DMS53 treated with DMSO at 0.1 percent for 48 hours (cell line): ENCODE results near the gene MRPS22.
A peak's percentile ranks its signal among the peaks of the same experiment; 100 is the strongest.

Source experiments
- DNase-seq: peaks from one replicate; lab custom pipeline; 2025; ENCODE audit not compliant: unreplicated experiment; lab: John Stamatoyannopoulos, UW

Gene MRPS22

DNA sequence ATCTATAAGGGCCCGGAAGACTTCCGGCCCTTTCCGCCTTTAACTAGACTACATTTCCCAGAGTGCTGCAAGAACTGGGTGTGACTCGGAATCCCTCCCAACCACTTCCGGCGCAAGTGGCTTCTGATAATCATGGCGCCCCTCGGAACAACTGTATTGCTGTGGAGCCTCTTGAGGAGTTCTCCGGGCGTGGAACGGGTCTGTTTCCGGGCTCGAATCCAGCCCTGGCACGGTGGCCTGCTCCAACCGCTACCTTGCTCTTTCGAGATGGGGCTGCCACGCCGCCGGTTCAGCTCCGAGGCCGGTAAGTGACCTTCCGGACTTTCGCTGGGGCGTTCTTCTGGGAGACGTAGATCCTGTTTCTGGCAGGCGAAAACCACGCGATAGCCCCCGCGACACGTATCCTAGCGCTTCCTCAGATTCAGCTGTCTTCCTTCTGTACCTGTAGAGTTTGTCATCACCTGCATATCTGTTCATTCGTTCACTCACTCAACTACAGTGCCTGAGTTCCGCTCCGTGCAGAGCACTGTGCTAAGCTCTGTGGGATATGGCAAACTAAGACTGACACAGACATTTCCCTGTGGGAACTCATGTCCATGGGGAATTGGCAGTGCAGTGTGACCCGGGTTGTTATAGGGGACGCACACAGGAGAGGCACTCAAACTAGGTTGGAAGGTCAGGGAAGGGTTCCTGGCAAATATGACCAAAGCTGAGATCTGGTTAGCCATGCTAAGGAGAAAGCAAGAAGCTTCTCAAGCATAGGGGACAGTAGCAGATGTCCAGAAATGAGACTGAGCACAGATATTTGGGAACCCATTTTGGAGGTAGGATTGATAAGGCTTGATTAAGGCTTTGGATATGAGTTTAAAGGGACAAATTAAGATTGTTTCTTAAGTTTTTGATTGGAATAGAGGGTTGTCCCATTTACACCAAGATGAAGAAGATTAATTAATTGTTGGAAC, at the start of gene MRPS22:
Gene MRPS22, plus strand, starts transcription at position 126 of the 962 bp plus-strand sequence. Its CDS starts 7 bp downstream, at position 133.
- DNase-seq = peak; percentile 73

- DNase-seq = no peak
Observed at GRCh38 chr3:139295040-139295439, 48.8 kb upstream of the MRPS22 start.

GRCh38 chr3:139296141-139296718, 47.6 kb upstream of the MRPS22 start:
- DNase-seq = no peak

- no peak for DNase-seq
Observed at GRCh38 chr3:139297588-139298311, 46.1 kb upstream of the MRPS22 start.

DNA sequence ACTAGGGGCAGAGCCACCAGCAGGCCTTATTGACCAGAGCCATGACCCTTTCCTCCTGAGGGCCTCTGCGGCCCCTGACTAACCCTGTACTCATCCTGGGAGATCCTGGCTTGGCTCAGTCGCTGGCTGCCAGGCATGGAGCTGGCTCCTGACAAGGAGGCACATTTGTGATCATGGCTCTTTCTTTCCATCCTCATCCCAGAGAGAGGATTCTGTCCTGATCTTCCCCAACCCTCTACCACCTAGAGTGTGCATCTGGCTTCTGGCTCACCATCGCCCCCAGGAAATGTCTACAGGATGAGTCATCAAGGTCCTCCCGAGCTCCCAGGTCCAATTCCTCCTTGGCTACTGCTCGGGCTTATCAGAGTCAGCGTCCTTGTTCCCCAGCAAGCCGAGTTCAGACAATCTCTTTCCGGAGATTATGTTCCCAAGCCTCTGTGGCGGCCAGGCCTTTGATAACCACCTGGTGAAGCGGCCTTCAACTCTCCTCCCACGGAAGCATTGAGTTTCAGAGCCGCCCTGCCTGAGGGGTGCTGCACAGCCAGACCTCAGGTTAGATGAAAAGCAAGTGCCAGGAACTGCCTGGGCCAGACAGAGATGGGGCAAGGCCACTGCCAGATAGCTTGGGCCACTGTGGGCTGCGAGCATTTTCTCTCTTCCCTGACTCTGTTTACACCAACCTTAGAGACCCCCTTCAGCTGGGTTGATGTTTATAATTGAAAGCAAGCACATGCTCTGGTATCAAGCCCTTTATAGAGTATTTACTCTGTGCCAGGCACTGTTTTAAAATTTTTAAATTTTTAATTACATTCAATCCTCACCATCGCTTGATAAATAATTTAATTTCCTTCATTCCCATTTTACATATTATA, 44.3 kb upstream of the MRPS22 start:
- DNase-seq = no peak

- DNase-seq = no peak
Observed at GRCh38 chr3:139300416-139300815, 43.4 kb upstream of the MRPS22 start.

- DNase-seq = no peak
Observed at GRCh38 chr3:139301183-139301582, 42.6 kb upstream of the MRPS22 start.

DNA sequence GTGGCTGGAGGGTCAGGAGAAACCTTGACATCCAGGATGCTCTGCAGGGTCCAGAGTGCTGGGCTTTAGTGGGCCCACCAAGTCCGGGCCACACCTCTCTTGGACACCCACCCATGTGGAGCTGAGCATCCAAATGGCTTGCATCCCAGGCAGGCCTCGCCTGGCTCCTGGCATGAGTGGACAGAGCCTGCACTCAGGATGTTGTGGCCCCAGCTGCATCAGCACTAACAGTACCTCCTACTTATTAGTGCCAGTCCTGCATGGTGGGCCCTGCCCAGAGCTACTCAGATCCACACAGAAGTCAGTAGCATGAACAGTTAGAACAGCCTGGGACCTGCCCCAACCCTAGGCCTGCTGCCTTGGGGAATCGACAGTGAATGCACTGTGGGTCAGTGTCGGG, 42.2 kb upstream of the MRPS22 start:
- no peak for DNase-seq

DNA sequence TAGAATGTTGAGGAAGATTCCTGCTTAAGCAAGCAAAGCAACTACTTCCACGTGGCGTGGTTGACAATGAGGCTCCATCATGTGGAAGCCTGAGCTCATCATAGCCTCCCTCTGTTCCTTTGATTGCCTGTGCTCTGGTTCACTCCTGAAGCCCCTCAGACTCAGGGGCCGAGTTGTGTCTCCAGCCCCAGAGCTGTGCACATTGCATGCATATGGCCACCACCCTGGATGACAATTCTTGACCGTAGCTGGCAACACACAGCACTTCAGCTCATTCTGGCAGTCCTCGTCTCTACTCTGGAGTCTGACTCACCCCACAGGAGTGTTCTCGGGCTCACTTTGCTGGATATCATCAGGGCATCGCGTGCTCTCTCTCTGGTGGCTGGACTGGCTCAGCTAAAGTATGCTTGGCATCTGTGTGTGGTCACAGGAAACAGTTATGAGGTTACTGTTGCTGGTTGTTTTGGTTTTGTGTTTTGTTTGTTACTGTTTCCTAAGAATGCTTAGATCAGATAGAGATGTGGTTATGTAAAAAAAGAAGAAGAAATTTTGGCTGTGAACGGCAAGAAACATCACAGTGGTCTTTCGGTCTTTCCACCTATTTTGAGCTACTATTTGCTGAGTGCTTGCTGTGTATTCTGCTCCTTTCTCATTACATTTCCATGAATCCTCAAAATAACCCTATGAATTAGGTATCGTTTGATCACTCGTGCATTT, 41.6 kb upstream of the MRPS22 start:
- no peak for DNase-seq

DNA sequence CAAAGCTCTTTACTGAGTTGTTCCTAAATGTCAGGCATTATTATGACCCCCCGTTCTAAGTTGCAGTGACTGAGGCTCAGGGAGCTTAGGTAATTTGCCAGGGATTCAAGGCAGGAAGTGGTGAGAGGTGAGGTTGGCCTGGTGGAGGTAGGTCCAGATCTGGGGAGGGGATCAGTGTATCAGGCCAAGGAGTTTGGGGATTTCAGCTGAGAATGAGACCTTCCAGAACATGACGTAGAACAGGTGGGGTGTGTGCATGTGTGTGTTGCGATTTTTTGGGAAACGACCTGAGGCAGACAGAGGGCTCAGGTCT, 41.1 kb upstream of the MRPS22 start:
- DNase-seq = no peak

GRCh38 chr3:139303216-139303615, 40.6 kb upstream of the MRPS22 start:
- no peak for DNase-seq

DNA sequence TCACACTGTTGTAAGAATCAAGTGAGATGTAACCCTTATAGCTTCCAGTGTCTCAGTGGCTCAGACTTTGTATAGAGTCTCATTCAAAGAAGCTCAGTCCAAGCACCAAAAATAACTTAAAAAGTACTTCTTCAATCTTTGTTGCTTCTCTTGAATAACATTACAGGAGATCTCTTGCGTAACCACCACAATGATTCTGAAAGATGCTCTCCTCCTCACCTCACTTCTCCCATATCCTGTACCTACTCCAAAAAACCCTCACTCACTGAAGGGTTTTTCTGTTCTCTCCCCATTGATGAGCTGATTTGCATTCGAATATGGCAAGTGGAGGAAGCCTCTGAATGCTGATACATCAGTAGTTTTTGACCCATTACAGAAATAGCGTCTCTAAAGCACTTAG, 39.4 kb upstream of the MRPS22 start:
- DNase-seq = no peak

DNA sequence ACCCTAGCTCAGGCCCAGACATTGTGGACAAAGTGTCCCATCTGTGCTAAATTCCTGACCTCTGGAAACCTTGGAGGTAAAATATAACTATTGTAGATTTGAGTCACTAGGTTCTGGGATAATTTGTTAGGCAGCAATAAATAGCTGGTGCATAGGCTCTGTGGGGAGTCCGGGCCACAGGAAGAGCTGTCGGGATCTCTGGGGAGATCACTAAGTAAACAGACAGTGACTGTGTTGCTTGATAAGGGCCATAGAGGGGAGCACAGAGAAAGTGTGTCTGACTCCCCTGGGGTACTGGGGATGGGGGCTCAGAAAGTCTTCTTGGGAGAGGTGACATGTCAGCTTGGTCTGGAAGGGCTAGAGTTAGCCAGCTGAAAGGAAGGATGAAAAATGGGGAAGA, 37.7 kb upstream of the MRPS22 start:
- no peak for DNase-seq

- DNase-seq = no peak
Observed at GRCh38 chr3:139307072-139307491, 36.7 kb upstream of the MRPS22 start.

GRCh38 chr3:139307601-139308555, 35.9 kb upstream of the MRPS22 start:
- no peak for DNase-seq

DNA sequence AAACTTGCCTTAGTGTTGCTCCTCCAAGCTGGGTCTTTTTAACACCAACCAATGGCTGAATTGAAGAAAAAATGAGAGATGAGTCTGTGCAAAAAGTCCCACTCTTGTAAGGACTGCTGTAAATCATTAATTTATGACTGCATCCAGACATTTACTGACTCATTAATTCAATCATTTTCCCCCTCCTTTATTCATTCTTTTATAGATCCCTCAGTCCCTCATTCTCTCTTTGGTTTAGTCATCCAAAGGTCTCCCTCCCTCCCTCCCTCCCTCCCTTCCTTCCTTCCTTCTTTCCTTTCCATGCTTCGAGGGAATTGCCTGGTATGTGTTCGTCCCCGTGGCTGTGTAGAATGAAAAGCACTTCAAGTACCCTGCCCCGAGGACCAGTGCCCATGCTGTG, 35.3 kb upstream of the MRPS22 start:
- DNase-seq = no peak

DNA sequence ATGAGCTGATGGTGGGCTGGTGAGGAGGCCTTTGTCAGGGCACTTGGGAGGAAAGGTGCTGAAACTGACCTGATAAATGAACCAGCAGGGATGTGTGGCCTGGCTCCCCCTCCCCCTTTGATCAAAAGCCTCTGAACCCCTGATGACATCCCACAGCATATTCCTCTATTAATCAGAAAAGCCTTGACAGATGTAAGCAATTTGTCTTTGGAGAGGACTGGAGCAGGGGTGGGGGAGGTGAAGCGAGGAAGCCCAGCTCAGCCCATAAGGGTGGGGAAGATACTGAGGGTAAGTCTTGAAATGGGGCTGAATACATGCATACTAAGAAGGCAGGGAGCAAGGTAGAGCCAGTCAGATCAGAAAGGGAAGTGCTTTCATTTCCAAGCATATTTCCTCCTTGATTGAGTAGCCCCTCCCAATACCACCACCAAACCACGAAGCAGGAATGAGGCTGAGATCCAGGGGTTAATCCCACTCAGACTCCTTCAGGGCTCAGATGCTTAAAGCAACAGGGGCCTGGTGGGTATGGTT, 34.7 kb upstream of the MRPS22 start:
- DNase-seq = no peak

DNA sequence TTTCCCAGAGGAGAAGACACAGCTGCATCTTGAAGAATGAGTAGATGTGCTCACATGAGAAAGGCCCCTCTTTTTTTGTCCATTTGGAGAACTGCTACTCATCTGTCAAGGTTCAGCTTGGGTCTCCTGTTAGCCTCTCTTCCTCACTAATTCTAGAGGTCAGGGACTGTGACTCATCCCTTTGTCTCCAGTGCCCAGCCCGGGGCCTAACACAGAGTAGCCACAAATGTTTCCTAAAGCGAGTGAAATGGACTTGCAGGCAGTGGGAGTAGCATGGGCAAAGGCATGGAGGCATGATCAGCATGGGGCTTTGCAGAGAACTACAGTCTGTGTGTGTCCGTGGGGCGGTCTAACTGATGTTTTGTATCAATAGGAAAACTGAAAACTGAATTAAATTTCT, 33.9 kb upstream of the MRPS22 start:
- no peak for DNase-seq

DNA sequence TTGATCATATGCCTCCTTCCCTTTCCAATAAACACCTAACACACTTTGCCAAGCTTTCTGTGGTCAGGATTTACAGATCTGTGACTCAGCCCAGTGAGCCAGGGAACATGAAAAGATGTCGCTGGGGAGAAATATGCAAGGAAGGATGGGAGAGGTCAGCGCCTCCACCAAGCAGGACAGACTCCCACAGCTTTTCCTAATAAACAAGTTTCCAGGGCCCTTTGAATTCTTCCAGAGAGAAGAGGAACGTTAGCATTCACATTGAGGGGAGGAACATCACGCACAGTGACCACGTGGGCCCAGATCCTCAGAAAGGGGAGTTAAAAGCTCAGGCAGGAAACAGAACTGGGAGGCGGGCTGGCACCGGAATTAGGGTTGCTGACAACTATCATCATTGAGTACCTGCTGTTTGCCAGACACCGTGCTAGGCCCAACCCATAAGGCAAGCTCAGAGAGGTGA, 33.3 kb upstream of the MRPS22 start:
- no peak for DNase-seq
